GM18502 (cell line): ENCODE data around the gene LIMK2.
"Not testable (repeated sequence)": the region's sequence is repeated elsewhere in the genome, so short reads cannot be mapped to it uniquely, and the experiment has no call there.

Experiments
- ATAC-seq: cut with Tn5 transposase; IDR thresholded peaks from one replicate; pipeline ENCODE4 v1.9.1; 2021; ENCODE audit warnings: mild to moderate bottlenecking; ENCODE audit not compliant: unreplicated experiment, poor library complexity

Gene LIMK2

DNA sequence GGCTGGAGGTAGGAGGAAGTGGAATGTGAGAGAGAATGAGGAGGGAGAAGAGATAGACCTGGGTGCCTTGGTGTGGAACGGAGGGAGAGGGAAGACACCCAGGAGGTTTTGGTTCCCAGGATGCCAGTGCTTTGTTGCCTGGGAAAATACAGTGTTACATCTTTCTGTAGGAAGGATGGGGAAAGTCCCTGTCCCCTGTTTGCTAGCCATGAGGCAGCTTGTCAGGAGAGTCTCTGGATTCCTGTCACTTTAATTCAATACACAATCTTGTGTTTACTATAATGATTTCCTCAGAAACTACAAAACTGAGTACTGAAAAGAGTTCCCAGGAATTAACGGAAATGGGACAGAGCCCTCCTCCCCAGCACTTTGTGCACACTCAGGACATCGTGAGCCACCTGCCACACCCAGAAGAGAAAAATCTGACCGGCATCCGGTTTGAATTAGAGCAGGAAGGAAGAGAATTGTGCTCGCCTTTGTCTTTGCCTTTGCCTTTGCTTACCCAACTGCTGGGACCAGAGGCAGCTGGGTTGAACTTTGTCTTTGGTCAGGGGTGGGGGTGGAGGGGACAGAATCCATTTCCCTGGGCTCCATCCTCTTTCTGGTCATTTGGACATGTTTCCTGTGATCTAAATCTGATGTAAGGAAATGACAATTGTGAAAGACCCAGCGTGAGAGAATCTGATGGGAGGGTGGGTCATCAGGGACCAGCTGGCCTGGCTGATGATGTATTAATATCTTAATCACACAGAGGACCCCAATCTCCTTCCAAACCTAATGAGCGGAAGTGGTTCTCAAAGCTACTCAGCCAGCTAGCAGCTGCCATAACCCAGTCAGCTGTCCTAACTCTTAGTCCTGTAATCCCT is 1.3 kb upstream of the LIMK2 start:
- ATAC-seq, result no peak

GRCh38 chr22:31211482-31211861 is 626 bp upstream of the LIMK2 start:
- ATAC-seq, result no peak

- no peak for ATAC-seq
Observed at GRCh38 chr22:31212783-31213629, 908 bp downstream of the LIMK2 start.

GRCh38 chr22:31215018-31215535 is 3.0 kb downstream of the LIMK2 start:
- no peak for ATAC-seq

- ATAC-seq, result no peak
Observed at GRCh38 chr22:31218565-31219262, 6.6 kb downstream of the LIMK2 start.

DNA sequence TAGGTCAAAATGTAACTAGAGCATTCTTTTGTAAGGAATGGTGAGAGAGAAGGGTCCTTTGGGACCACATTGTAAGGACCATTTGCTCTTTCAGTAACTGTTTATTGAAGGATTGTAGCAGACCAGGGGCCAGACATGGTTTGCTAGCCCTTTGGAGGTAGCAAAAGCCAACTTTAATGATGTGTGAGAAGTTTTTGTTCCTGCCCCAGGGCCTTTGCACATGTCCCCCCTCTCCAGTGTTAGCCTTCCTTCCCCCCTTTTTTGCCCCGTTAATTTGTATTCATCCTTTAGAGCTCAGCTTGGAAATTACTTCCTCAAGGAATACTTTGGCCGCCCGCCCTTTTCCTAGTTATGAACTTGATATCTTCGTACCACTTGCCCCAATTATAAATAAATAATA is 9.0 kb downstream of the LIMK2 start:
- ATAC-seq, result no peak

DNA sequence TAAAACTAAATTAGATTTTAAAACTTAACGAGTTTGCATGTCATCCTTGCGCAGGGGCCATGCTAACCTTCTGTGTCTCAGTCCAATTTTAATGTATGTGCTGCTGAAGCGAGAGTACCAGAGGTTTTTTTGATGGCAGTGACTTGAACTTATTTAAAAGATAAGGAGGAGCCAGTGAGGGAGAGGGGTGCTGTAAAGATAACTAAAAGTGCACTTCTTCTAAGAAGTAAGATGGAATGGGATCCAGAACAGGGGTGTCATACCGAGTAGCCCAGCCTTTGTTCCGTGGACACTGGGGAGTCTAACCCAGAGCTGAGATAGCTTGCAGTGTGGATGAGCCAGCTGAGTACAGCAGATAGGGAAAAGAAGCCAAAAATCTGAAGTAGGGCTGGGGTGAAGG is 10.6 kb downstream of the LIMK2 start:
- ATAC-seq, result no peak

DNA sequence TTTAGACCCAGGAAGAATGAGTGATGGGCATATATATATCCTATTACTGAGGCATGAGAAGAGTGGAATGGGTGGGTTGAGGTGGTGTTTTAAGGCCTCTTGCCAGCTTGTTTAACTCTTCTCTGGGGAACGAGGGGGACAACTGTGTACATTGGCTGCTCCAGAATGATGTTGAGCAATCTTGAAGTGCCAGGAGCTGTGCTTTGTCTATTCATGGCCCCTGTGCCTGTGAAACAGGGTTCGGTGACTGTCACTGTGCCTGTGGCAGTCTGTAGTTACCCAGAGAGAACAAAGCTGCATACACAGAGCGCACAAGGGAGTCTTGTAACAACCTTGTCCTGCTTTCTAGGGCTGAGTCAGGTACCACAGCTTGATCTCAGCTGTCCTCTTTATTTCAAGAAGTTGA is 11.7 kb downstream of the LIMK2 start:
- no peak for ATAC-seq

- ATAC-seq, result not testable (repeated sequence)
Observed at GRCh38 chr22:31224691-31225090, 12.6 kb downstream of the LIMK2 start.

GRCh38 chr22:31227186-31227585 is 15.1 kb downstream of the LIMK2 start:
- ATAC-seq, result no peak

DNA sequence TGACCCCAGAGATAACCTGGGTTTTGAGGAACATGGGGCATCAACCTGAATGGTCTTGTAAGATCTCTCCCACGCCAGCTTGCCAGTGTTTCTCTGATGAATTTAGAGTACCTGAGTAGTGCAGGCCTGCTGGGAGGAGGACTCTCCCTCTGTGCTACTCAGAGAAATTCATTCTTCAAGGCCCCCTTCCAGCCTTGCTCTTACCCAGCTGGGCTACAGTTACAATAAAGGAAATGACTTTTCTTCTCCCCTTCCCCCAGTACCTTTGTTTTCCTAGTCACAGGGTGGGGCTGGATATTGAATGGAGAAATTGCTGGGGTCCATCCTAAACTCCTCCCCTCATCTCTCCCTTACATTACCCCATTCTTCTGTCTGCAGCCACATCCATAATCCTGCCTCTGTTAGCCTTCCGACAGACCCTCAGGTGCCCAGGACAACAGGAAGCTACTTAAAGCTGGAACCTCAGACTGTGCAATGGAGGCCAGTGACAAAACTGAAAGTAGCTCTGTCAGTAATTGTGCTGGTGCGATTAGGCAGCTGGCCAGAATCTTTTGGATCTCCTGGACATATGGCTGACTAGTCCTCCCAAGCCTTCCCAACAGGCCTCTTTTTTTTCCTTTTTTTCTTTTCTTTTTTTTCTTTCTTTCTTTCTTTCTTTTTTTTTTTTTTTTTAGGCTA is 17.4 kb downstream of the LIMK2 start:
- ATAC-seq, result no peak

GRCh38 chr22:31230155-31230870 is 18.2 kb downstream of the LIMK2 start:
- no peak for ATAC-seq

GRCh38 chr22:31230871-31231621 is 18.9 kb downstream of the LIMK2 start:
- no peak for ATAC-seq

- ATAC-seq, result no peak
Observed at GRCh38 chr22:31233001-31233400, 20.9 kb downstream of the LIMK2 start.

DNA sequence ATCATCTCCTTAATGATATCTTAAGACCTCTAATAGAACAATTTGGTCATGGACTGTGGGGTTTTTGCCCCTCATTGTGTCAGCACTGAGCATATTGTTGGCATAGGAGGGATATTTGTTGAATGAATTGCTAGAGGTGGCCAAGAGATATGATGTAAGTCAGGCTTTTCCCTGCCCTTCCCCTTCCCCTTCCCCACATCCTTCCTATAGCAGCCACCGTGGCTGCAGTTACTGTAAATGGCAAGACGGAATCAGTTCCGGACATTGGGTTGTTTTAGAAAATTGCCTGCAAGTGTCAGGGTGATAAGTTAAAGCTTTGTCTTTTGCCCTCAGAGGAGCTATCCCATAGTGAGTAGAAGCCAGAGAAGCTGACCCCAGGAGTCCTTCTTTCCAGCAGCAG is 23.0 kb downstream of the LIMK2 start:
- ATAC-seq, result no peak

DNA sequence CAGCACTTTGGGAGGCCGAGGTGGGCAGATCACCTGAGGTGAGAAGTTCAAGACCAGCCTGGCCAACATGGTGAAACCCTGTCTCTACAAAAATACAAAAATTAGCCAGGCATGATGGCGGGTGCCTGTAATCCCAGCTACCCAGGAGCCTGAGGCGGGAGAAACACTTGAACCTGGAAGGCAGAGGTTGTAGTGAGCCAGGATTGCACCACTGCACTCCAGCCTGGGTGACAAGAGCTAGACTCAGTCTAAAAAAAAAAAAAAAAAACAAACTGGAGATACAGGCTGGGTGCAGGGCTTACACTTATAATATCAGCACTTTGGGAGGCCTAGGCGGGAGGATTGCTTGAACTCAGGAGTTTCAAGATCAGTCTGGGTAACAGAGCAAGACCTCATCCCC is 23.9 kb downstream of the LIMK2 start:
- ATAC-seq, result not testable (repeated sequence)

- no peak for ATAC-seq
Observed at GRCh38 chr22:31238057-31238456, 26.0 kb downstream of the LIMK2 start.

GRCh38 chr22:31239771-31240370 is 27.8 kb downstream of the LIMK2 start:
- no peak for ATAC-seq
